ENCODE measurements around the gene MOCOS.
"Not testable (repeated sequence)": the region's sequence is repeated elsewhere in the genome, so short reads cannot be mapped to it uniquely, and the experiment has no call there.

The MOCOS gene

DNA sequence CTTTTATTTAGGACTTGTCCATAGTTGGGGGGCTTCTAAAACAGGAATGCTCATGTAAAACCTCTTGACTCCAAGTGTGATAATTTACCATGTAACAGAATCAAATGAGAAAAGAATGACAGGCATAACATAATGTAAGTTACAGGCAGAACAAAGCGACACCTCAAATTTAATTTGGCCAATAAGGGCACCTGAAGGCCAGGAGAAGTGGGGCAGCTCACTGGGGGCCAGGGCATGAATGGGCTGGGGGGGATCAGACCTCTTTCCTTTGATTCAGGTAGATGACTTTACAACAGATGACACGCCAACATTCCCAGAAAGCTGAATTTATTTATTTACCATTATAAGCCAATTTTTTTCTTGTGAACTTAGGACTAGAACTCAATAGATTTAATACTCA, 14.5 kb downstream of the MOCOS start:
- DNase-seq (ENCODE audit: low read depth): no peak

GRCh38 chr18:36203360-36203895, 16.1 kb downstream of the MOCOS start:
- DNase-seq (ENCODE audit: low read depth): no peak

DNA sequence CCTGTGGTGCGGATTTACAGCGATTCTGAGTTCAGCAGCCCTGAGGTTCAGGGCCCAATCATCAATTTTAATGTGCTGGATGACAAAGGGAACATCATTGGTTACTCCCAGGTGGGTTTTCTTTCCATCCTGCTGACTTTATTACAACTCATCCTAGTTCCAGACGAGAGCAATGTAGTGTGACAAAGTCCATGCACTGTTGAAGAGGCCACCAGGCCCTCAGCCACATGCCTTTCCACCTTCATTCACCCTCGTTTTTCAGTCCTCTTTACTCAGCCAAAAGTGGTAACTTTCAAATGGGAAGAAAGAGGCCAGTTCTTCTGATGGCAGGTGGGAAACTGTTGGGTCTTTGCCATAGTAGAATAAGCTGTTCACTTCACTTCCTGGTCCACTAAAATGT, 17.9 kb downstream of the MOCOS start:
- DNase-seq (ENCODE audit: low read depth): no peak

DNA sequence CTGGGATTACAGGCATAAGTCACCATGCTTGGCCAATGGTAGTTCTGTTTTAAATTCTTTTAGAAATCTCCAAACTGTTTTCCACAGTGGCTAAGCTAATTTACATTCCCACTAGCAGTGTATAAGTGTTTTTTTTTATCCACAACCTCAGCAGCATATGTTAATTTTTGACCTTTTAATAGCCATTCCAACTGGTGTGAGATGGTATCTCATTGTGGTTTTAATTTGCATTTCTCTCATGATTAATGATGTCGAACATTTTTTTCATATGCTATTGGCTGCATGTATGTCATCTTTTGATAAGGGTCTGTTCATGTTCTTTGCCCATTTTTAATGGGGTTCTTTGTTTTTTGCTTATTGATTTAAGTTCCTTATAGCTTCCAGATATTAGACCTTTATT, 20.0 kb downstream of the MOCOS start:
- no peak for DNase-seq (ENCODE audit: low read depth)

- not testable (repeated sequence) for DNase-seq (ENCODE audit: low read depth)
These were observed 20.7 kb downstream of the MOCOS start for GRCh38 chr18:36207969-36208368.

DNA sequence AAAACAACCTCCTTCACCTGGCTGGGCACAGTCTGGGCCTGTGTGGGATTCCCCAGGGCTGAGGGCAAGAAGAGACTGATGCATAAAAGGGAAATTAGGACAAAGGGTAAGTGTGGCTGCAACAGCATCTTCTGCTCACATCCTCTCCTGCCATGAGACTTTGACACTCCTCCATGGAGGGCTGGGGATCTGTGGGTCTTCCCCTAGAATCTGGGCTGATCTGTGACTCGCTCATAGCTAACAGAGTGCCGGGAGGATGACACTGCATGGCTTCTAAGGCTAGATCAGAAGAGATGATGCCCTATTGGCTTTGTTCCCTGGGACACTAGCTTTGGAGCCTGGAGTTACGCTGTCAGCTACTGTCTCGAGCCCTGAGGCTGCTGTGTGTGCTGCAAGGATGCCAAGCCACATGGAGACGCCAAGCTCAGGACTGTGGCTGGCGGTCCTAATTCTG, 24.3 kb downstream of the MOCOS start:
- DNase-seq (ENCODE audit: low read depth): no peak

- DNase-seq (ENCODE audit: low read depth): no peak
These were observed 25.2 kb downstream of the MOCOS start for GRCh38 chr18:36212301-36213171.

DNA sequence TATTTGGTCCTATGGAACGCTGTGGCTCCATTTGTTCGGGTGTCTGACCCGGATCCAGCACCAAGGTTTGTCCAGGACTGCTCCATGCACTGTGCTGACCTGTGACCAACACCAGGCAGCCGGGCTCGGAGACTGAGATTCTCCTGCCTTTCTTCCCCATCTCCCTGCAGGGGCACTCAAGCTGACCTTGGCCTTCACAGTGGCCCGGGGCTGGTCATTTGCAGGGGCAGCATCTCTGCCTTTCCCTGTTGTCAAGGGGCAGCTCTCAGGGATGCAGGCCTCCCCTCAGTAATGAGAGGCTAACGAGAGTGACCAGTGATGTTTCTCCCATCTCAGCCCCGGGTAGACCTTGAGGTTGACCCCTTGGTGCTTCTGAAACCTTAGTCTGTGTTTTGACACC, 27.5 kb downstream of the MOCOS start:
- DNase-seq (ENCODE audit: low read depth): no peak

DNA sequence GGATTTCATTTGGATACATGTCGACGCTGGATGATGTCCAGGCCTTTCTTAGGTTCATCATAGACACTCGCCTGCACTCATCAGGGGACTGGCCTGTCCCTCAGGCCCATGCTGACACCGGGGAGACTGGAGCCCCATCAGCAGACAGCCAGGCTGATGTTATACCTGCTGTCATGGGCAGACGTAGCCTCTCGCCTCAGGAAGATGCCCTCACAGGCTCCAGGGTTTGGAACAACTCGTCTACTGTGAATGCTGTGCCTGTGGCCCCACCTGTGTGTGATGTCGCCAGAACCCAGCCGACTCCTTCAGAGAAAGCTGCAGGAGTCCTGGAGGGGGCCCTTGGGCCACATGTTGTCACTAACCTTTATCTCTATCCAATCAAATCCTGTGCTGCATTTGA, 28.3 kb downstream of the MOCOS start:
- DNase-seq (ENCODE audit: low read depth): no peak

GRCh38 chr18:36217348-36217747, 30.1 kb downstream of the MOCOS start:
- no peak for DNase-seq (ENCODE audit: low read depth)

DNA sequence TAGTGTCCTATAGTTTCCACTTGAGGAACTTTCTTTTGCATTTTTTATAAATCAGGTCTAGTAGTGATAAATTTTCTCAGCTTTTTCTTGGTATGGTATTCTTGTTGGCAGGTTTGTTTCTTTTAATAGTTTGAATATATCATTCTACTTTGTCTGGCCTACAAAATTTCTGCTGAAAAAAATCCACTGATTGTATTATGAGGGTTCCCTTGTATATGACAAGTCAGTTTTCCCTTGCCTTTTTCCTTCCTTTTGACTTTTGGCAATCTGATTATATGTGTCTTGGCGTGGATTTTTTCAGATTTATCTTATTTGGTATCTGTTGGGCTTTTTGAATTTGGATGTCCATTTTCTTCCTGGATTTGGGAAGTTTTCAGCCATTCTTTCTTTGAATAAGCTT, 41.9 kb downstream of the MOCOS start:
- DNase-seq (ENCODE audit: low read depth): no peak

- not testable (repeated sequence) for DNase-seq (ENCODE audit: low read depth)
These were observed 53.2 kb downstream of the MOCOS start for GRCh38 chr18:36240510-36240909.

- DNase-seq (ENCODE audit: low read depth): no peak
These were observed 54.5 kb downstream of the MOCOS start for GRCh38 chr18:36241831-36242230.

DNA sequence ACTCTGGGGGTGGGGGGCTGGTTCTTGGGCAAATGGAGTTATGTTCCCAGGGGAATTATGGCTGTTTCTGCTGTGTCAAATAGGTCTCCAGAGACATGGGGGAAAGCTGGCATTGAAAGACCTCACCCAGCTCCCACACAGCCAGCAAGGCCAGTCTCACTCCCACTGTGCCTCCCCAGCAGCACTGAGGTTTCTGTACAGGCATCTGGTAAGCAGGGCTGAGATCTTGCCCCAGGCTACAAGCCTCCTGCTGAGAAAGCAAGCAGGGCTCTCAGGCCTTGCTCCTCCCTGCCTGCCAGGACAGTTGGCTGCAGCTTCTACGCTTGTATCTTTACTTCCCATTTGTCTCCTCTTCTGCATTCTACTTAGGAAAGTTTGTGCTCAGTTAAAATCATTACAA, 59.7 kb downstream of the MOCOS start:
- DNase-seq (ENCODE audit: low read depth): no peak

GRCh38 chr18:36249392-36249791, 62.1 kb downstream of the MOCOS start:
- no peak for DNase-seq (ENCODE audit: low read depth)

- DNase-seq (ENCODE audit: low read depth): no peak
These were observed 63.5 kb downstream of the MOCOS start for GRCh38 chr18:36250827-36251226.

DNA sequence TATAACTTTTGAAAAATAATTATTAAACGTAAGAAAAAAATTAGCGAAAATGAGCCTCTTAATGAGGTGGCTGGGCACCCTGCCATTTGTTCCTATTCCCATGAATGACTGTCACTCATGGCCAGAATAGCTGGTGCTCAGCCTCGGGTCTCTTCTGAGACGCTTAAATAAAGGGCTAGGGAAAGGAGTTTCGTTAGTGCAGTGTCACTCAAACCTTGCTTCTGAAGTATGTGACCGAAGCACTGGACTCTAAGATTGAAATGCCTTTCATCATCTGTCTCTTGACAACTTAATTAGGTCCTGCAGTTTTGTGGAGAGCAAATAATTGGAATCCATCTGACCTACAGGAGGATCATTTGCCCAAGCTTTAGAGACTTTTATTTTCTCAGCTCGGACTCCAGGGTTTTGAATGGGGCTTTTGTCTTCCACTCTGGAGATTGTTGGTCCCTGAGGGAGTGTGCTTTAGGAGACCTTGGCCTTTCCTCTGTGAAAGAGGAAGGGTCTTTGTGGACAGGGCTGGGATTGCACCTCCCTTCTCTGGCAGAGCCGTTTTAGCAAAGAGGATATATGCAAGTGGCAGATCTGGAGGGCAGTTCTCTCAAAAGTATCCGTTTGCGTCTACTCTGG, 67.9 kb downstream of the MOCOS start:
- DNase-seq (ENCODE audit: low read depth): no peak

DNA sequence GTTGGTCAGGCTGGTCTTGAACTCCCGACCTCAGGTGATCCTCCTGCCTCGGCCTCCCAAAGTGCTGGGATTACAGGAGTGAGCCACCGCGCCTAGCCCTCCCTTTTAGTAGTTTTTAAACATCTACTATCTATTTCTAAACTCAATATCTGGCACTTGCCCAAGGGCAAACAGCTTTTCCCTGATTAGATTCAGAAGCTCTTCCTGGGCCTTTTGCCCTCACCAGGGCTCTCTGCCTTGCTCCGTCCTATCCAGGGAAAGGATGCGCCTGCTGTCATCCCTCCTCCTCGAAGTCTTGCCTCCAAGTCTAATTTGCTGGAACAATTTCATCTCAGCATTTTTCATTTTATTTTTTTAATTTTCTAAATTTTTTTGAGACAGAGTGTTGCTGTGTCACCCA, 68.8 kb downstream of the MOCOS start:
- DNase-seq (ENCODE audit: low read depth): no peak

- DNase-seq (ENCODE audit: low read depth): no peak
These were observed 75.7 kb downstream of the MOCOS start for GRCh38 chr18:36262971-36263370.

- no peak for DNase-seq (ENCODE audit: low read depth)
These were observed 77.0 kb downstream of the MOCOS start for GRCh38 chr18:36264283-36264682.

- DNase-seq (ENCODE audit: low read depth): no peak
These were observed 77.7 kb downstream of the MOCOS start for GRCh38 chr18:36265015-36265414.

DNA sequence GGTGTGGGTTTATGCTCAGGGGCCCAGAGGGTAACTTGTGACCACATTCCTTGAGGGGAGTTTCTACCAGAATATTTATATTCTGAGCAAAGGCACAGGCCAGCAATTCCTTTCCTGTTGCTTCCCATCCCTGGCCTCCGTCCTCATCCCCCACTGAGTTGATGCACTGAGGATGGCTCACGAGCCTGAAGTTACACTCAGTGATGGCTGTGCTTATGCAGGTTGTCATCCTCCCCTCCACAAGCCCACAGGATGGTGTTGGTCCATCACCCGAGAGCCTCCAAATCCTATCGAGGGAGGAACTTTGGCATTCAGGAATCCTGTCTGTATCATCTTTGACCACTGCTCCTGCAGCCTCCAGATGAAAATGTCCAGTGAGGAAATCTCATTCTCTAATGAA, 81.9 kb downstream of the MOCOS start:
- no peak for DNase-seq (ENCODE audit: low read depth)

DNA sequence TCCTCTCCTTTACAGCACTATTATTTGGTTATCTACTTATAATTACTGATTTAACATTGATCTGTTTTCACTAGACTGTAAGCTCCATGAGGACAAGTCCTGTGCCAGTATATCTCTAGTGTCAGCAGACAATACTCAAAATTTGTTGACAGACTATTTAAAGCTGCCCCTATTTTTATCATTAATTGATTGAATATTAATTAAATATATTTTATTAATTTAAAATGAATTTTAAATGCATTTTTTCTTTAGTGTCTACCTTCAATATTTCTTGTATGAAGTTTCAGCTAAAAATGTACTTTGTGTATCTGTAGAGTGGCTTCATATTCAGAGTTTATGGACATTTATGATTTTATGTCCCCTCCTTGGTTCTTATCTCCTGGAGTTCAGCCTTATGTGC, 83.9 kb downstream of the MOCOS start:
- no peak for DNase-seq (ENCODE audit: low read depth)
